K562 (cell line): Measurements from ENCODE around the gene GLI1. TPM values are rescaled to one million over a fixed set of nuclear protein-coding genes. Genes with fewer than 3 reads are reported as not detected.

ENCODE experiments used
- ETV1 ChIP-seq: fragments of 450-650 bp; conservative IDR thresholded peaks from 2 replicates; pipeline ENCODE4 v1.6.1; 2016; ENCODE audit warnings: missing genetic modification characterization, control low read depth, low read depth, missing compliant biosample characterization
- GATAD2B ChIP-seq: fragments of 450-650 bp; IDR thresholded peaks from 2 replicates; pipeline ENCODE4 v1.6.1; 2017; ENCODE audit warnings: mild to moderate bottlenecking, borderline replicate concordance
- GTF2A2 ChIP-seq: IDR thresholded peaks from 2 replicates; pipeline ENCODE4 v1.6.1; 2016; ENCODE audit warnings: mild to moderate bottlenecking, missing genetic modification characterization, missing compliant biosample characterization
- GTF3C2 ChIP-seq: IDR thresholded peaks from 3 replicates; pipeline ENCODE4 v1.6.1; 2011; ENCODE audit warnings: borderline replicate concordance, mild to moderate bottlenecking, moderate library complexity; ENCODE audit not compliant: insufficient read length; ENCODE audit errors: extremely low read depth
- HLTF ChIP-seq: fragments of 450-650 bp; IDR thresholded peaks from 2 replicates; pipeline ENCODE4 v1.6.1; 2016
- XRCC3 ChIP-seq: fragments of 450-650 bp; IDR thresholded peaks from 2 replicates; pipeline ENCODE4 v1.6.1; 2017; ENCODE audit warnings: mild to moderate bottlenecking, moderate library complexity
- ZNF75A ChIP-seq: fragments of 450-650 bp; formaldehyde crosslinking; IDR thresholded peaks from 2 replicates; pipeline ENCODE4 v1.4.0; 2020; ENCODE audit warnings: mild to moderate bottlenecking
- ZNF76 ChIP-seq: fragments of 250-450 bp; sonication (Bioruptor Pico); IDR thresholded peaks from 2 replicates; pipeline ENCODE4 v1.4.0; 2020; ENCODE audit warnings: mild to moderate bottlenecking, moderate library complexity, borderline replicate concordance
- polyA plus RNA-seq, 8 experiments: library from polyadenylated mRNA; depleted of rRNA in 4 of 8; stranded (reverse) in 5 of 8; unstranded in 3 of 8; fragments of >200 nt; fragmentation: Nextera tagmentation in 2 of 8; fragmentation: Illumina TruSeq in 1 of 8; extraction: Ambion mirVana in 2 of 8; extraction: Trizol in 1 of 8; gene quantifications; 2 replicates each; pipeline versions ENCODE4 v1.2.1 to v1.2.3, GENCODE V29; 2011 to 2014; ENCODE audit warnings: inconsistent platforms in 1 of 8, missing spikeins in 1 of 8
- total RNA-seq, 7 experiments: library from RNA; depleted of rRNA in 6 of 7; stranded (reverse); fragments of >200 nt in 6 of 7; fragmentation: Illumina TruSeq in 2 of 7; extraction: Trizol in 2 of 7; gene quantifications; 2 replicates each; pipeline versions ENCODE4 v1.2.1 to v1.2.3, GENCODE V29; 2011 to 2021; ENCODE audit warnings: low replicate concordance in 1 of 7
- TF ChIP-seq, protein P1 (sequence below): sonication (generic); formaldehyde crosslinking; IDR thresholded peaks from 2 replicates; pipeline ENCODE4 v1.8.0; 2022; ENCODE audit warnings: missing genetic modification reagents, mild to moderate bottlenecking, borderline replicate concordance
- TF ChIP-seq, protein P2 (sequence below): fragments of 150-350 bp; IDR thresholded peaks from 2 replicates; pipeline ENCODE4 v1.6.1; 2014; ENCODE audit warnings: low read depth, mild to moderate bottlenecking, low read length, borderline replicate concordance
- TF ChIP-seq, protein P3 (sequence below), 2 experiments: fragments of 150-350 bp in 1 of 2; IDR thresholded peaks; 2 replicates each; pipeline ENCODE4 v1.6.1; 2012 to 2016; ENCODE audit warnings: low read depth in 2 of 2, low read length in 2 of 2, mild to moderate bottlenecking in 1 of 2, moderate library complexity in 1 of 2

The GLI1 gene
- total and polyA plus RNA-seq, 9 of the 15 experiments (the other 6 are each of a cell fraction or from before 2014, with no cell fraction given): 0.24 to 3.7 (median 0.61) TPM

DNA sequence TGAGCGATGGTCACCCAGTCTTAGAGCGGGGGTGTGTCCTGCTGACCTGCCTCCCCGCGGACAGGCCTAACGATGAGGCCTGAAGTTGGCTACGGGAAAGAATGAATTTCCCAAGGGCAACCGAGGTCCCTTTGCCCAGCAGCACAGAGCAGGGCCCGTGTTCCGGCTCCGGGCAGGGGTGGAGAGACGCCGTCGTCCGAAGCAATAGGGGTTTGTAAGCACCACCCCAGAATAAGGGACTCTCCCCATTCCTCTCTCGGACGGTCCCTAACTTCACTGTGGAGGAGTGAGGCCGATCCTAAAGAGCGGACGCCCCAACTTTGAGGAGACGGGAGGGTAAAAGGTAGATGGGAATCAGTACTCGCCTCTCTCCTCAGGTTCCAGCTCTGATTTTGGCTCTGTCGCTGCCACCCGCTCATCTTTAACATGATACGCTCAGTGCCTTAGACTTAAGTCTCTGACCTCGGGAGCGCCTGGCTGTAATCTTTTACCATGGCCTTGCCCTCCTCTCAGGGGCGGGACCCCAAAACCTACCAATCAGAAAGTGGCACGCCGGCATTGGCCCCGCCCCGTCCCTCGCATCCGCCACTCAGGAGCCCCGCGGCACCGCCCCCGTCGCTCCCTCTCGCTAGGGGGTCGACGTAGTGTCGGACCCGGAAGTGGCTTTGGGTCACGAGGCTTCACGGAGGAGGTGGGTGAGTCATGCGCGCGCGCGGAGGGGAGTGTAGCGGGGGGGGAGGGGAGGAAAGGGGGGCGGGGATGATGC lies 60.7 kb downstream of the GLI1 start, which contains the start of gene DDIT3 (continued):
- TF ChIP-seq ETV1 (tag): peak; percentile 24; the same call in 1 of the 2 replicates
- peak; percentile 75; the same call in 1 of the 2 replicates for TF ChIP-seq HLTF
- no peak for TF ChIP-seq GATAD2B
- TF ChIP-seq, protein P1, sequence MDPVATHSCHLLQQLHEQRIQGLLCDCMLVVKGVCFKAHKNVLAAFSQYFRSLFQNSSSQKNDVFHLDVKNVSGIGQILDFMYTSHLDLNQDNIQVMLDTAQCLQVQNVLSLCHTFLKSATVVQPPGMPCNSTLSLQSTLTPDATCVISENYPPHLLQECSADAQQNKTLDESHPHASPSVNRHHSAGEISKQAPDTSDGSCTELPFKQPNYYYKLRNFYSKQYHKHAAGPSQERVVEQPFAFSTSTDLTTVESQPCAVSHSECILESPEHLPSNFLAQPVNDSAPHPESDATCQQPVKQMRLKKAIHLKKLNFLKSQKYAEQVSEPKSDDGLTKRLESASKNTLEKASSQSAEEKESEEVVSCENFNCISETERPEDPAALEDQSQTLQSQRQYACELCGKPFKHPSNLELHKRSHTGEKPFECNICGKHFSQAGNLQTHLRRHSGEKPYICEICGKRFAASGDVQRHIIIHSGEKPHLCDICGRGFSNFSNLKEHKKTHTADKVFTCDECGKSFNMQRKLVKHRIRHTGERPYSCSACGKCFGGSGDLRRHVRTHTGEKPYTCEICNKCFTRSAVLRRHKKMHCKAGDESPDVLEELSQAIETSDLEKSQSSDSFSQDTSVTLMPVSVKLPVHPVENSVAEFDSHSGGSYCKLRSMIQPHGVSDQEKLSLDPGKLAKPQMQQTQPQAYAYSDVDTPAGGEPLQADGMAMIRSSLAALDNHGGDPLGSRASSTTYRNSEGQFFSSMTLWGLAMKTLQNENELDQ (CRISPR knock-in tag): no peak
- TF ChIP-seq, protein P2, sequence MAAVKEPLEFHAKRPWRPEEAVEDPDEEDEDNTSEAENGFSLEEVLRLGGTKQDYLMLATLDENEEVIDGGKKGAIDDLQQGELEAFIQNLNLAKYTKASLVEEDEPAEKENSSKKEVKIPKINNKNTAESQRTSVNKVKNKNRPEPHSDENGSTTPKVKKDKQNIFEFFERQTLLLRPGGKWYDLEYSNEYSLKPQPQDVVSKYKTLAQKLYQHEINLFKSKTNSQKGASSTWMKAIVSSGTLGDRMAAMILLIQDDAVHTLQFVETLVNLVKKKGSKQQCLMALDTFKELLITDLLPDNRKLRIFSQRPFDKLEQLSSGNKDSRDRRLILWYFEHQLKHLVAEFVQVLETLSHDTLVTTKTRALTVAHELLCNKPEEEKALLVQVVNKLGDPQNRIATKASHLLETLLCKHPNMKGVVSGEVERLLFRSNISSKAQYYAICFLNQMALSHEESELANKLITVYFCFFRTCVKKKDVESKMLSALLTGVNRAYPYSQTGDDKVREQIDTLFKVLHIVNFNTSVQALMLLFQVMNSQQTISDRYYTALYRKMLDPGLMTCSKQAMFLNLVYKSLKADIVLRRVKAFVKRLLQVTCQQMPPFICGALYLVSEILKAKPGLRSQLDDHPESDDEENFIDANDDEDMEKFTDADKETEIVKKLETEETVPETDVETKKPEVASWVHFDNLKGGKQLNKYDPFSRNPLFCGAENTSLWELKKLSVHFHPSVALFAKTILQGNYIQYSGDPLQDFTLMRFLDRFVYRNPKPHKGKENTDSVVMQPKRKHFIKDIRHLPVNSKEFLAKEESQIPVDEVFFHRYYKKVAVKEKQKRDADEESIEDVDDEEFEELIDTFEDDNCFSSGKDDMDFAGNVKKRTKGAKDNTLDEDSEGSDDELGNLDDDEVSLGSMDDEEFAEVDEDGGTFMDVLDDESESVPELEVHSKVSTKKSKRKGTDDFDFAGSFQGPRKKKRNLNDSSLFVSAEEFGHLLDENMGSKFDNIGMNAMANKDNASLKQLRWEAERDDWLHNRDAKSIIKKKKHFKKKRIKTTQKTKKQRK: no peak
- no peak for TF ChIP-seq XRCC3
- TF ChIP-seq GTF3C2: no peak
- TF ChIP-seq GTF2A2 (tag): peak; percentile 74
- TF ChIP-seq ZNF76 (CRISPR knock-in tag): no peak
- no peak for TF ChIP-seq ZNF75A (CRISPR knock-in tag)
- TF ChIP-seq, protein P3, sequence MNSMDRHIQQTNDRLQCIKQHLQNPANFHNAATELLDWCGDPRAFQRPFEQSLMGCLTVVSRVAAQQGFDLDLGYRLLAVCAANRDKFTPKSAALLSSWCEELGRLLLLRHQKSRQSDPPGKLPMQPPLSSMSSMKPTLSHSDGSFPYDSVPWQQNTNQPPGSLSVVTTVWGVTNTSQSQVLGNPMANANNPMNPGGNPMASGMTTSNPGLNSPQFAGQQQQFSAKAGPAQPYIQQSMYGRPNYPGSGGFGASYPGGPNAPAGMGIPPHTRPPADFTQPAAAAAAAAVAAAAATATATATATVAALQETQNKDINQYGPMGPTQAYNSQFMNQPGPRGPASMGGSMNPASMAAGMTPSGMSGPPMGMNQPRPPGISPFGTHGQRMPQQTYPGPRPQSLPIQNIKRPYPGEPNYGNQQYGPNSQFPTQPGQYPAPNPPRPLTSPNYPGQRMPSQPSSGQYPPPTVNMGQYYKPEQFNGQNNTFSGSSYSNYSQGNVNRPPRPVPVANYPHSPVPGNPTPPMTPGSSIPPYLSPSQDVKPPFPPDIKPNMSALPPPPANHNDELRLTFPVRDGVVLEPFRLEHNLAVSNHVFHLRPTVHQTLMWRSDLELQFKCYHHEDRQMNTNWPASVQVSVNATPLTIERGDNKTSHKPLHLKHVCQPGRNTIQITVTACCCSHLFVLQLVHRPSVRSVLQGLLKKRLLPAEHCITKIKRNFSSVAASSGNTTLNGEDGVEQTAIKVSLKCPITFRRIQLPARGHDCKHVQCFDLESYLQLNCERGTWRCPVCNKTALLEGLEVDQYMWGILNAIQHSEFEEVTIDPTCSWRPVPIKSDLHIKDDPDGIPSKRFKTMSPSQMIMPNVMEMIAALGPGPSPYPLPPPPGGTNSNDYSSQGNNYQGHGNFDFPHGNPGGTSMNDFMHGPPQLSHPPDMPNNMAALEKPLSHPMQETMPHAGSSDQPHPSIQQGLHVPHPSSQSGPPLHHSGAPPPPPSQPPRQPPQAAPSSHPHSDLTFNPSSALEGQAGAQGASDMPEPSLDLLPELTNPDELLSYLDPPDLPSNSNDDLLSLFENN (IDR thresholded peaks at IDR 0.05; ENCODE audit: low read depth in 2 of 2, low read length in 2 of 2): peak in 1 of 2 experiments; percentile 82; a peak in 2 of 4 replicates
